ENCODE results near the gene C1QTNF3. TPM values are rescaled to one million over a fixed set of nuclear protein-coding genes. Genes with fewer than 3 reads are reported as not detected.

C1QTNF3 gene
- total RNA-seq, 3 donors from 2014 or later (not counting 1 experiment from before 2014, with no cell fraction given) = 10.5 to 11.4 (median 11.3) TPM

GRCh38 chr5:34022121-34022705, 20.8 kb downstream of the C1QTNF3 start:
- 4% methylated on average over 2 of the region's 2 CpGs for WGBS (ENCODE audit: insufficient coverage)
- H3K9me3 Mint-ChIP-seq = no peaks in the 10 kb centered on the region
- no peak for TF ChIP-seq CTCF (IDR thresholded peaks at IDR 0.05)
- H3K27ac Mint-ChIP-seq = peak overlapping the region; percentile 75 to 83
- ATAC-seq = peak in 2 of 3 donors; percentile 44 to 67
- H3K36me3 ChIP-seq (ENCODE audit: control insufficient read depth, insufficient read depth, low read length) = no peaks in the 10 kb centered on the region
- no peaks in the 10 kb centered on the region for H3K9me3 ChIP-seq (ENCODE audit: control insufficient read depth, insufficient read depth, low read length)
- H3K27me3 ChIP-seq (ENCODE audit: control insufficient read depth, insufficient read depth, low read length) = no peaks in the 10 kb centered on the region
- intact Hi-C loops (cut with micrococcal nuclease) = no loop called here
- H3K4me3 Mint-ChIP-seq = no peak overlapping the region
- peaks cover 17 to 21% of the 10 kb centered on the region in 2 donors for H3K4me1 Mint-ChIP-seq
- H3K4me3 ChIP-seq (ENCODE audit: low read length) = no peak overlapping the region
- H3K27me3 Mint-ChIP-seq (ENCODE audit: low read depth in 2 of 2) = no peaks in the 10 kb centered on the region
- H3K36me3 Mint-ChIP-seq = peaks cover 22% of the 10 kb centered on the region
- H3K27ac ChIP-seq (ENCODE audit: low read length) = no peak overlapping the region
- no peaks in the 10 kb centered on the region for H3K4me1 ChIP-seq (ENCODE audit: control insufficient read depth, insufficient read depth, low read length)
- DNase-seq = peak in 1 of 2 donors; percentile 14

- peaks cover 19% of the 10 kb centered on the region for H3K36me3 Mint-ChIP-seq
- ATAC-seq (no peak), DNase-seq (no peak)
- H3K27me3 Mint-ChIP-seq (ENCODE audit: low read depth in 2 of 2) = no peaks in the 10 kb centered on the region
- Histone ChIP-seq H3K27ac (ENCODE audit: low read length) (no peak overlapping the region), H3K9me3 (ENCODE audit: control insufficient read depth, insufficient read depth, low read length) (no peaks in the 10 kb centered on the region), H3K4me1 (ENCODE audit: control insufficient read depth, insufficient read depth, low read length) (no peaks in the 10 kb centered on the region), H3K27me3 (ENCODE audit: control insufficient read depth, insufficient read depth, low read length) (no peaks in the 10 kb centered on the region), H3K4me3 (ENCODE audit: low read length) (no peak overlapping the region), H3K36me3 (ENCODE audit: control insufficient read depth, insufficient read depth, low read length) (no peaks in the 10 kb centered on the region)
- H3K9me3 Mint-ChIP-seq = no peaks in the 10 kb centered on the region
- H3K27ac Mint-ChIP-seq = peak overlapping the region in 1 of 2 donors; percentile 83
- TF ChIP-seq CTCF (IDR thresholded peaks at IDR 0.05) = no peak
- H3K4me3 Mint-ChIP-seq = no peak overlapping the region
- H3K4me1 Mint-ChIP-seq = peaks cover 17 to 21% of the 10 kb centered on the region in 2 donors
- intact Hi-C loops (cut with micrococcal nuclease) = no loop called here
- WGBS (ENCODE audit: insufficient coverage) = 83% methylated on average over 1 of the region's 2 CpGs
These were observed 21.7 kb downstream of the C1QTNF3 start for GRCh38 chr5:34021334-34021733.

GRCh38 chr5:34020726-34021125, 22.3 kb downstream of the C1QTNF3 start:
- H3K27me3 ChIP-seq (ENCODE audit: control insufficient read depth, insufficient read depth, low read length) = no peaks in the 10 kb centered on the region
- H3K36me3 ChIP-seq (ENCODE audit: control insufficient read depth, insufficient read depth, low read length) = no peaks in the 10 kb centered on the region
- Mint-ChIP-seq H3K4me3 (no peak overlapping the region), H3K4me1 (peaks cover 17 to 21% of the 10 kb centered on the region in 2 donors), H3K27ac (peak overlapping the region in 1 of 2 donors; percentile 83), H3K27me3 (ENCODE audit: low read depth in 2 of 2) (no peaks in the 10 kb centered on the region), H3K36me3 (peaks cover 13% of the 10 kb centered on the region), H3K9me3 (no peaks in the 10 kb centered on the region)
- no peak overlapping the region for H3K4me3 ChIP-seq (ENCODE audit: low read length)
- intact Hi-C loops (cut with micrococcal nuclease) = no loop called here
- no peaks in the 10 kb centered on the region for H3K9me3 ChIP-seq (ENCODE audit: control insufficient read depth, insufficient read depth, low read length)
- DNase-seq = no peak
- H3K27ac ChIP-seq (ENCODE audit: low read length) = no peak overlapping the region
- TF ChIP-seq CTCF (IDR thresholded peaks at IDR 0.05) = no peak
- H3K4me1 ChIP-seq (ENCODE audit: control insufficient read depth, insufficient read depth, low read length) = no peaks in the 10 kb centered on the region
- ATAC-seq = no peak
- WGBS (ENCODE audit: insufficient coverage) = 100% methylated on average over 1 of the region's 1 CpG

- WGBS (ENCODE audit: insufficient coverage) = 100% methylated on average over 2 of the region's 2 CpGs
- ATAC-seq = no peak
These were observed 25.8 kb downstream of the C1QTNF3 start for GRCh38 chr5:34017254-34017653.

More at GRCh38 chr5:34017254-34017653, 25.8 kb downstream of the C1QTNF3 start:
- Mint-ChIP-seq H3K27me3 (ENCODE audit: low read depth in 2 of 2) (no peaks in the 10 kb centered on the region), H3K9me3 (no peaks in the 10 kb centered on the region), H3K4me3 (no peak overlapping the region), H3K4me1 (peaks cover 13 to 15% of the 10 kb centered on the region in 2 donors), H3K27ac (no peak overlapping the region), H3K36me3 (peaks cover 10% of the 10 kb centered on the region)
- no peaks in the 10 kb centered on the region for H3K27me3 ChIP-seq (ENCODE audit: control insufficient read depth, insufficient read depth, low read length)
- no peaks in the 10 kb centered on the region for H3K9me3 ChIP-seq (ENCODE audit: control insufficient read depth, insufficient read depth, low read length)
- no peak overlapping the region for H3K27ac ChIP-seq (ENCODE audit: low read length)
- no peak for TF ChIP-seq CTCF (IDR thresholded peaks at IDR 0.05)
- no peaks in the 10 kb centered on the region for H3K36me3 ChIP-seq (ENCODE audit: control insufficient read depth, insufficient read depth, low read length)
- no peak for DNase-seq
- intact Hi-C loops (cut with micrococcal nuclease) = no loop called here
- no peaks in the 10 kb centered on the region for H3K4me1 ChIP-seq (ENCODE audit: control insufficient read depth, insufficient read depth, low read length)
- no peak overlapping the region for H3K4me3 ChIP-seq (ENCODE audit: low read length)

Data from natural killer cell (primary cell).